CD14-positive monocyte (primary cell): ENCODE measurements around the gene TXN2. TPM values are rescaled to one million over a fixed set of nuclear protein-coding genes. Genes with fewer than 3 reads are reported as not detected.

Experiments used
- DNase-seq, 3 donors: peaks; one replicate each; pipeline ENCODE4 v3.0.0-alpha.2; 2011 to 2022
- H2AFZ ChIP-seq: 2 replicates; pipeline ENCODE4 v1.6.0; 2012; ENCODE audit warnings: mild to moderate bottlenecking, low read depth, low read length, inconsistent platforms; ENCODE audit not compliant: insufficient read depth, poor library complexity, severe bottlenecking
- H3K27ac ChIP-seq, 2 donors: 1 replicate in 1 of 2; 2 replicates in 1 of 2; pipeline ENCODE4 v1.5.1; 2012 to 2013; ENCODE audit warnings: low read length in 2 of 2, control low read depth in 1 of 2, inconsistent platforms in 1 of 2, low read depth in 1 of 2, mild to moderate bottlenecking in 1 of 2
- H3K27me3 ChIP-seq, 2 donors: one replicate each; pipeline versions ENCODE4 v1.6.0 to v1.6.1; 2011 to 2013; ENCODE audit warnings: low read length in 2 of 2; ENCODE audit not compliant: control insufficient read depth in 2 of 2, insufficient read depth in 2 of 2
- H3K36me3 ChIP-seq, 2 donors: replicated peaks in 1 of 2; 1 replicate in 1 of 2; 2 replicates in 1 of 2; pipeline versions ENCODE4 v1.5.1 to v1.6.1; 2012 to 2013; ENCODE audit warnings: low read length in 2 of 2, control low read depth in 1 of 2, inconsistent platforms in 1 of 2, mild to moderate bottlenecking in 1 of 2; ENCODE audit not compliant: insufficient read depth in 2 of 2, control insufficient read depth in 1 of 2
- H3K4me1 ChIP-seq, 2 donors: 1 replicate in 1 of 2; 2 replicates in 1 of 2; pipeline versions ENCODE4 v1.5.1 to v1.6.1; 2012 to 2013; ENCODE audit warnings: low read length in 2 of 2, control low read depth in 1 of 2, inconsistent platforms in 1 of 2, mild to moderate bottlenecking in 1 of 2, moderate library complexity in 1 of 2; ENCODE audit not compliant: insufficient read depth in 2 of 2, control insufficient read depth in 1 of 2
- H3K4me2 ChIP-seq: replicated peaks from 2 replicates; pipeline ENCODE3; 2012; ENCODE audit warnings: low read length, moderate library complexity, mild to moderate bottlenecking; ENCODE audit not compliant: poor library complexity, severe bottlenecking; ENCODE audit errors: extremely low read depth
- H3K4me3 ChIP-seq, 3 experiments: fragments of 200-600 bp in 1 of 3; sonication (generic) in 1 of 3; replicated peaks in 1 of 3; 1 replicate in 2 of 3; 2 replicates in 1 of 3; pipeline ENCODE4 v1.5.1; 2011 to 2013; ENCODE audit warnings: low read length in 3 of 3, mild to moderate bottlenecking in 3 of 3, control low read depth in 2 of 3, low read depth in 2 of 3, inconsistent platforms in 1 of 3, moderate library complexity in 1 of 3
- H3K79me2 ChIP-seq: 2 replicates; pipeline ENCODE4 v1.6.0; 2012; ENCODE audit warnings: mild to moderate bottlenecking, control low read depth, inconsistent platforms, low read length, moderate library complexity; ENCODE audit not compliant: insufficient read depth
- H3K9ac ChIP-seq: 2 replicates; pipeline ENCODE4 v1.6.0; 2017; ENCODE audit warnings: low read length, mild to moderate bottlenecking; ENCODE audit not compliant: insufficient read depth, poor library complexity, severe bottlenecking
- H3K9me3 ChIP-seq, 2 donors: replicated peaks in 1 of 2; 1 replicate in 1 of 2; 2 replicates in 1 of 2; pipeline versions ENCODE4 v1.5.1 to v1.6.1; 2012 to 2013; ENCODE audit warnings: low read length in 2 of 2, control low read depth in 1 of 2; ENCODE audit not compliant: control insufficient read depth in 1 of 2, insufficient read depth in 1 of 2
- H4K20me1 ChIP-seq: 2 replicates; pipeline ENCODE4 v1.6.0; 2012; ENCODE audit warnings: mild to moderate bottlenecking, low read length, control low read depth, moderate library complexity; ENCODE audit not compliant: insufficient read depth
- H3K27ac Mint-ChIP-seq, 7 donors: one replicate each; pipeline ENCODE4 v1.8.0; 2020; ENCODE audit warnings: mild to moderate bottlenecking in 7 of 7, mixed read lengths in 7 of 7, moderate library complexity in 6 of 7, inconsistent platforms in 2 of 7
- H3K27me3 Mint-ChIP-seq, 3 donors: one replicate each; pipeline ENCODE4 v1.8.0; 2021 to 2022; ENCODE audit warnings: low read depth in 3 of 3, mild to moderate bottlenecking in 3 of 3, mixed read lengths in 3 of 3, moderate library complexity in 3 of 3, inconsistent platforms in 1 of 3
- H3K36me3 Mint-ChIP-seq, 2 donors: one replicate each; pipeline ENCODE4 v1.8.0; 2020; ENCODE audit warnings: mixed read lengths in 2 of 2, inconsistent platforms in 1 of 2, mild to moderate bottlenecking in 1 of 2
- H3K4me1 Mint-ChIP-seq: one replicate; pipeline ENCODE4 v1.8.0; 2020; ENCODE audit warnings: mild to moderate bottlenecking, mixed read lengths
- H3K4me3 Mint-ChIP-seq, 2 donors: one replicate each; pipeline ENCODE4 v1.8.0; 2020; ENCODE audit warnings: mild to moderate bottlenecking in 2 of 2, mixed read lengths in 2 of 2, moderate library complexity in 1 of 2
- H3K9me3 Mint-ChIP-seq, 7 donors: one replicate each; pipeline ENCODE4 v1.8.0; 2020 to 2022; ENCODE audit warnings: mixed read lengths in 7 of 7, mild to moderate bottlenecking in 6 of 7, moderate library complexity in 6 of 7, inconsistent platforms in 2 of 7
- CTCF ChIP-seq: fragments of 200-600 bp; IDR thresholded peaks from one replicate; pipeline ENCODE4 v1.8.0; 2022; ENCODE audit warnings: antibody characterized with exemption, mild to moderate bottlenecking
- WGBS: methylation state at CpG from one replicate; pipeline ENCODE4 v1.1.5; 2013; ENCODE audit warnings: missing lambda C conversion rate; ENCODE audit not compliant: insufficient coverage; 5-methylcytosine and 5-hydroxymethylcytosine counted together
- intact Hi-C, 2 donors: fragments of 100-400 bp; cut with micrococcal nuclease; formaldehyde crosslinking; loops; one replicate each; pipeline versions ENCODE4 v1.15.0 to v1.15.1; 2023
- polyA plus RNA-seq, 3 donors: library from polyadenylated mRNA; depleted of rRNA in 1 of 3; unstranded in 2 of 3; stranded (reverse) in 1 of 3; fragments of 300-500 nt in 2 of 3; fragments of >200 nt in 1 of 3; fragmentation: Illumina TruSeq in 2 of 3; gene quantifications; 1 replicate in 2 of 3; 2 replicates in 1 of 3; pipeline ENCODE4 v1.2.3, GENCODE V29; 2012 to 2021

Gene TXN2
- polyA plus RNA-seq, 3 donors: 79.8 to 141 (median 140) TPM

GRCh38 chr22:36432592-36433317 is 48.7 kb downstream of the TXN2 start:
- 81% methylated on average over 7 of the region's 15 CpGs for WGBS
- intact Hi-C loops: no loop called here
- H3K27ac Mint-ChIP-seq: peak overlapping the region in 1 of 7 donors; percentile 6

GRCh38 chr22:36431977-36432376 is 49.5 kb downstream of the TXN2 start:
- H3K27ac ChIP-seq: no peak overlapping the region
- H4K20me1 ChIP-seq: no peaks in the 10 kb centered on the region
- intact Hi-C loops: no loop called here
- no peak overlapping the region for H3K4me2 ChIP-seq
- peak overlapping the region; percentile 48 for H2AFZ ChIP-seq
- no peak overlapping the region for H3K9ac ChIP-seq
- no peak overlapping the region for H3K27ac Mint-ChIP-seq
- DNase-seq: no peak
- no peaks in the 10 kb centered on the region for H3K27me3 ChIP-seq
- H3K4me3 Mint-ChIP-seq: no peak overlapping the region
- no peaks in the 10 kb centered on the region for H3K9me3 ChIP-seq
- H3K4me3 ChIP-seq: no peak overlapping the region
- no peaks in the 10 kb centered on the region for H3K79me2 ChIP-seq
- H3K36me3 ChIP-seq: no peaks in the 10 kb centered on the region
- peaks cover 2 to 6% (median 6%) of the 10 kb centered on the region in 3 donors for H3K27me3 Mint-ChIP-seq
- H3K36me3 Mint-ChIP-seq: peaks cover 0 to 2% of the 10 kb centered on the region in 2 donors
- H3K4me1 Mint-ChIP-seq: peaks cover 24% of the 10 kb centered on the region
- H3K9me3 Mint-ChIP-seq: peaks cover 0 to 3% (median 0%) of the 10 kb centered on the region in 7 donors
- no peak for TF ChIP-seq CTCF
- H3K4me1 ChIP-seq: peaks cover 29 to 37% of the 10 kb centered on the region in 2 donors
- 98% methylated on average over 7 of the region's 9 CpGs for WGBS

More at GRCh38 chr22:36432592-36433317, 48.7 kb downstream of the TXN2 start:
- H3K9ac ChIP-seq: no peak overlapping the region
- H3K36me3 Mint-ChIP-seq: peaks cover 0 to 2% of the 10 kb centered on the region in 2 donors
- peaks cover 0 to 3% (median 0%) of the 10 kb centered on the region in 7 donors for H3K9me3 Mint-ChIP-seq
- H3K27me3 ChIP-seq: no peaks in the 10 kb centered on the region
- peak overlapping the region; percentile 48 for H2AFZ ChIP-seq
- no peak for TF ChIP-seq CTCF
- H3K4me1 Mint-ChIP-seq: peaks cover 24% of the 10 kb centered on the region
- no peak for DNase-seq
- no peak overlapping the region for H3K4me3 ChIP-seq
- H4K20me1 ChIP-seq: no peaks in the 10 kb centered on the region
- H3K79me2 ChIP-seq: no peaks in the 10 kb centered on the region
- H3K4me2 ChIP-seq: no peak overlapping the region
- no peaks in the 10 kb centered on the region for H3K9me3 ChIP-seq
- H3K27me3 Mint-ChIP-seq: peaks cover 2 to 6% (median 6%) of the 10 kb centered on the region in 3 donors
- H3K27ac ChIP-seq: no peak overlapping the region
- peaks cover 29 to 37% of the 10 kb centered on the region in 2 donors for H3K4me1 ChIP-seq
- no peaks in the 10 kb centered on the region for H3K36me3 ChIP-seq
- H3K4me3 Mint-ChIP-seq: no peak overlapping the region
